K562 treated with DMSO at 1 percent for 12 hours (cell line): ENCODE measurements around the gene SMIM14. TPM values are rescaled to one million over a fixed set of nuclear protein-coding genes. Genes with fewer than 3 reads are reported as not detected.

Source experiments
- total RNA-seq: library from RNA; unstranded; fragments of 300-600 nt; gene quantifications from 2 replicates; pipeline ENCODE4 v1.2.3, GENCODE V29; 2022; ENCODE audit not compliant: insufficient read depth

The SMIM14 gene
- total RNA-seq, result 7.6 and 22.5 TPM in 2 replicates

DNA sequence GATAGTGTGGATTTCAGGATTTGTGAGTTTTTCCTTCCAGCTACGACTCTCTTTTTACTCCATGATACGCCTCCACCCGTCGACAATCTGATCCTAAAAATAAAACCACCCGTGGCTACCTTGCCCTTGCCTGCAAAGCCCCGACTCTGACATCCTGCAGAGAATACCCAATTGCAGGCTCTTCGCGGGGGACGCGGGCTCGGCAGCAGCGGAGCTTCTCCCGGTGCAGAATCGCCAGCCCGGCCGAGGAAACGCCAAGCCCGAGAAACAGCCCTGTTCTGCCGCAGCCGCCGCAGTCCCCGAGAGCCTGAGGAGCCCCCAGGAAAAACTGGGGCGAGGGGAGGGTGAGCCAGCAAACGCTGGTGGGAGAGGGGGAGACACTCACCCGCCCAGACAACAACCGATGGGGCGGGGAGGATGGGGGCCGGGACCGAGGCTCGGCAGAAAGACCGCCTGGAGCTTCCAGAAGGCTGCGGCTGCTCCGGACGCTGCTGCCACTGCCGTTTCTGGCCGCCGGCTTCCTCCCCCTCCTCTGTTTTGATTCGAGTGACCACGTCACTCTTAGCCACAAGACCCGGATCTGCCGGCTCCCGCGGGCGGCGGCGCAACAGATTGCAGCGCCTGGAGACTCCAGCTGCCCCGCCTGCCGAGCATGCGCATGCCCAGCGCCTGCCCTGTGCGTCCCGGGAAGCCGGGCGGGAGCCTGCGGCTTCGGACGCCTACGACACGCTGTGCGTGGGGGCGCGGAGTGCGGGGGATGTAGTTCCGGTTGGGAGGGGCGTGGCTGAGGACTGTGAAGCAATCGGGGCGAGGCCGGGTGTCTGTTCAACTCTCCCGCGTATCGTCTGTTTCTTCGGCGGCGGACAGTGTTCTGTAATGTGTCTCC, at the start of gene SMIM14:
Gene SMIM14 (minus strand): TSS at position 512 of the 886 bp plus-strand sequence. CDS start 33,720 bp downstream, outside the sequence.

DNA sequence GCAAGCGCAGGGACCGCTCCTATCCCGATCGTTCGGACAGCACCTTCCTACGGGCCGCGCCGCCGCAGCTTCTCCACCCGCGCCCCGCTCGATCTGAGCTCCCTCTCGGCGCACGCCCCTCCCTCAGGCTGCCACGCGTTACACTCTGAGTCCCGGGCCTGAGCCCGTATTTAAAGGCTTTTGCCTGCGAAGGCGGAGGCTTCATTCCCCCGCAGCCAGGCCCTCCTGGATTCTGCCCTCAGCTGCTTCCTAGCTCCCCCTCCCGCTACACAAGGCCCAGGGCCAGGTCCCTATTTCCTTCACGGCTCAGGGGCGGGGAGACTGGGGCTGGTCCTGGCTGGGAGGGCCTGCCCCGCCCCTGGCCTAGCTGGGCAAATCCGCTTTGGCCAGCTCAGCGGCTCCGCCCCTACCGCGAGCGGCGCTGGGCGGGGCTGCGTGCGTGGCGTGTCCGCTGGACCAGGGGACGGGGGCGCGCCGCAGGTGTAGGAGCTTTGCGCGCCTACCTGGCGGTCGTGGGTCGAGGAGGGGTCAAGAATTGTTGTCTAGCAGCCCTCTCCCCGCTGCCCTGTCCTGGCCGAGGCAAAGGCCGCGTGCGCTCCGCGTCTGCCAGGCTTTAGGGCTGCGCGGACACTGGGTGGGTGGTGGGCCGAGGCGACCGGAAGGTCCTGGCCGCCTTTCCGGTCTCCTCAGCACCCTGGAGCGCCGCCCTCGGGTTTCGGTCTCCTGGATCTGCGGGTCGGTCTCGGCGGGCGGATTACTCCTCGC, 111.2 kb downstream of the SMIM14 start, which contains the start of gene UGDH:
Gene UGDH (minus strand): TSS at position 144 of the 765 bp plus-strand sequence. CDS start 5,927 bp downstream, outside the sequence.

Other genes starting within 250 kb of the SMIM14 start
- gene KLB, start 231.9 kb downstream of the SMIM14 start, total RNA-seq, result not detected in 2 replicates
- gene RPL9, start 179.9 kb downstream of the SMIM14 start, total RNA-seq, result 3,033 and 3,623 TPM in 2 replicates
- gene LIAS, start 179.8 kb downstream of the SMIM14 start, total RNA-seq, result 13.4 and 17.3 TPM in 2 replicates
- 10.3 and 17.4 TPM in 2 replicates for gene UGDH, start 111.4 kb downstream of the SMIM14 start, total RNA-seq
- gene UBE2K, start 59.3 kb upstream of the SMIM14 start, total RNA-seq, result 16.9 and 40.7 TPM in 2 replicates